ENCODE results near the gene MAP4K4.

MAP4K4 gene

DNA sequence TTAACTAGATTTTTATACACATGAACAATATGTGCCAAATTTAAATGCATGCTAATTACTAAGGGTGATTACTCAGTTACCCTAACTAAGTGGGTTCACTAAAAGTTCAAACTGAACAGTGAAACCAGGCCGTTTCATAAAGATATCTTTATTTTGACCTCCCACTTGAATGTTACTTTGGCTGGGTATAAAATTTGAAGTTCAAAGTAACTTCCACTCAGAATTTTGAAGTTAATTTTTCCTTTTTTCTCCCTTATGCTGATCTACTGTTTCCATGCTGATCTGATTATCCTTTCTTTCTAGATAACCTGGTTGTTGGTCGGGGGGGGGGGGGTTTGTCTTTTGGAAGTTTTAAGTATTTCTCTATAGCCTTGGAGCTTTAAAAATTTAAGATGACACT, 25.5 kb upstream of the MAP4K4 start:
- H3K27me3 ChIP-seq (ENCODE audit: insufficient read depth, low read length, poor library complexity) = no peaks in the 10 kb centered on the region
- H3K27ac ChIP-seq (ENCODE audit: low read length) = no peak overlapping the region
- no peaks in the 10 kb centered on the region for H3K36me3 ChIP-seq (ENCODE audit: insufficient read depth, low read length)
- ATAC-seq (ENCODE audit: insufficient read depth, low read depth) = no peak
- no peak overlapping the region for H2AFZ ChIP-seq (ENCODE audit: low read depth, low read length)
- no peaks in the 10 kb centered on the region for H3K79me2 ChIP-seq (ENCODE audit: insufficient read depth, low read length)
- H3K4me1 ChIP-seq (ENCODE audit: insufficient read depth, low read length) = no peaks in the 10 kb centered on the region
- TF ChIP-seq, protein P1, sequence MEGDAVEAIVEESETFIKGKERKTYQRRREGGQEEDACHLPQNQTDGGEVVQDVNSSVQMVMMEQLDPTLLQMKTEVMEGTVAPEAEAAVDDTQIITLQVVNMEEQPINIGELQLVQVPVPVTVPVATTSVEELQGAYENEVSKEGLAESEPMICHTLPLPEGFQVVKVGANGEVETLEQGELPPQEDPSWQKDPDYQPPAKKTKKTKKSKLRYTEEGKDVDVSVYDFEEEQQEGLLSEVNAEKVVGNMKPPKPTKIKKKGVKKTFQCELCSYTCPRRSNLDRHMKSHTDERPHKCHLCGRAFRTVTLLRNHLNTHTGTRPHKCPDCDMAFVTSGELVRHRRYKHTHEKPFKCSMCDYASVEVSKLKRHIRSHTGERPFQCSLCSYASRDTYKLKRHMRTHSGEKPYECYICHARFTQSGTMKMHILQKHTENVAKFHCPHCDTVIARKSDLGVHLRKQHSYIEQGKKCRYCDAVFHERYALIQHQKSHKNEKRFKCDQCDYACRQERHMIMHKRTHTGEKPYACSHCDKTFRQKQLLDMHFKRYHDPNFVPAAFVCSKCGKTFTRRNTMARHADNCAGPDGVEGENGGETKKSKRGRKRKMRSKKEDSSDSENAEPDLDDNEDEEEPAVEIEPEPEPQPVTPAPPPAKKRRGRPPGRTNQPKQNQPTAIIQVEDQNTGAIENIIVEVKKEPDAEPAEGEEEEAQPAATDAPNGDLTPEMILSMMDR (IDR thresholded peaks at IDR 0.05; ENCODE audit: borderline replicate concordance, extremely low read depth, low read length, poor library complexity, severe bottlenecking) = no peak
- no peak for TF ChIP-seq EZH2 (IDR thresholded peaks at IDR 0.05; ENCODE audit: borderline replicate concordance, low read depth, low read length, severe bottlenecking)
- peaks cover 11% of the 10 kb centered on the region for H3K9me3 ChIP-seq (ENCODE audit: insufficient read depth, low read length, severe bottlenecking)
- no peaks in the 10 kb centered on the region for H4K20me1 ChIP-seq (ENCODE audit: insufficient read depth, low read length)
- H3K4me2 ChIP-seq (ENCODE audit: insufficient read depth, low read length) = no peak overlapping the region
- H3K9ac ChIP-seq (ENCODE audit: low read depth, low read length) = no peak overlapping the region
- DNase-seq = no peak
- no peak overlapping the region for H3K4me3 ChIP-seq (ENCODE audit: low read depth in 1 of 2, low read length in 2 of 2)

DNA sequence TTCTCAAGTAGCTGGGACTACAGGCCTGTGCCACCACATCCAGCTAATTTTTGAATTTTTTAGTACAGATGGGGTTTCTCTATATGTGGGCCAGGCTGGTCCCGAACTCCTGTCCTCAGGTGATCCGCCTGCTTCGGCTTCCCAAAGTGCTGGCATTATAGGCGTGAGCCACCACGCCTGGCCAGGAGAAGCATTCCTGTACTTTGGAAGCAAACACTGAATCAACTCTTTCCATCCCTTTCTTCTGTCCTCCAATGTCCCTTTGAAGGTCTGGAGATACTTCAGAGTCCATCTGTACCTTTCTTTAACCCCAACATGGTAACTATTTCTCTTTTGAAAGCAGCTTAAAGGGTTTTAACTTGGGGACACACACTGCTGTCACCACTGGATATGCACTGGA, 23.6 kb upstream of the MAP4K4 start:
- no peak for ATAC-seq (ENCODE audit: insufficient read depth, low read depth)
- Histone ChIP-seq H4K20me1 (ENCODE audit: insufficient read depth, low read length) (no peaks in the 10 kb centered on the region), H3K4me3 (ENCODE audit: low read depth in 1 of 2, low read length in 2 of 2) (no peak overlapping the region), H3K9ac (ENCODE audit: low read depth, low read length) (no peak overlapping the region), H3K4me2 (ENCODE audit: insufficient read depth, low read length) (no peak overlapping the region), H3K27me3 (ENCODE audit: insufficient read depth, low read length, poor library complexity) (no peaks in the 10 kb centered on the region), H3K9me3 (ENCODE audit: insufficient read depth, low read length, severe bottlenecking) (peaks cover 11% of the 10 kb centered on the region), H3K27ac (ENCODE audit: low read length) (no peak overlapping the region), H3K36me3 (ENCODE audit: insufficient read depth, low read length) (no peaks in the 10 kb centered on the region), H3K79me2 (ENCODE audit: insufficient read depth, low read length) (no peaks in the 10 kb centered on the region), H3K4me1 (ENCODE audit: insufficient read depth, low read length) (no peaks in the 10 kb centered on the region), H2AFZ (ENCODE audit: low read depth, low read length) (no peak overlapping the region)
- DNase-seq = no peak
- TF ChIP-seq EZH2 (IDR thresholded peaks at IDR 0.05; ENCODE audit: borderline replicate concordance, low read depth, low read length, severe bottlenecking) = no peak
- TF ChIP-seq, protein P1 (IDR thresholded peaks at IDR 0.05; ENCODE audit: borderline replicate concordance, extremely low read depth, low read length, poor library complexity, severe bottlenecking) = no peak

DNA sequence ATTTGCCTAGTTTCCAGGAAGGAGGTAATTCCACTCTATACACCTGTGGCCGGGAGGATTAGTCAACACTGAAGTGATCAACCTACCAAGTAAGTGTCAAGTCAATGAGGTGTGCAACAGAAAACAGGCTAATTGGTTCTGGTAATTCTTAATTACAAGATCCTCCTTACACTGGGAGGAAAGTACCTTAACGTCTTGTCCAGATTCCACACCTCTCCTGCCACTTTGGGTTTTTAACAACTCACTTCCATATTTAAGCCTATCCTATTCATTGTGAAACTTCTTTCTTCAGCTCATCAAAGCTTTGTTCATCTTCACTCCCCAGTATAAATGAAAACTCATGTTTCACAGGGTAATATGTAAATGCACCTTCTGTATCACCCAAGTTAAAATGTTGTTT, 22.0 kb upstream of the MAP4K4 start:
- no peak overlapping the region for H3K4me3 ChIP-seq (ENCODE audit: low read depth in 1 of 2, low read length in 2 of 2)
- no peak overlapping the region for H3K9ac ChIP-seq (ENCODE audit: low read depth, low read length)
- no peak overlapping the region for H3K27ac ChIP-seq (ENCODE audit: low read length)
- H3K36me3 ChIP-seq (ENCODE audit: insufficient read depth, low read length) = no peaks in the 10 kb centered on the region
- peaks cover 11% of the 10 kb centered on the region for H3K9me3 ChIP-seq (ENCODE audit: insufficient read depth, low read length, severe bottlenecking)
- H2AFZ ChIP-seq (ENCODE audit: low read depth, low read length) = no peak overlapping the region
- TF ChIP-seq, protein P1 (IDR thresholded peaks at IDR 0.05; ENCODE audit: borderline replicate concordance, extremely low read depth, low read length, poor library complexity, severe bottlenecking) = no peak
- TF ChIP-seq EZH2 (IDR thresholded peaks at IDR 0.05; ENCODE audit: borderline replicate concordance, low read depth, low read length, severe bottlenecking) = no peak
- ATAC-seq (ENCODE audit: insufficient read depth, low read depth) = no peak
- H4K20me1 ChIP-seq (ENCODE audit: insufficient read depth, low read length) = no peaks in the 10 kb centered on the region
- no peaks in the 10 kb centered on the region for H3K79me2 ChIP-seq (ENCODE audit: insufficient read depth, low read length)
- no peak overlapping the region for H3K4me2 ChIP-seq (ENCODE audit: insufficient read depth, low read length)
- H3K4me1 ChIP-seq (ENCODE audit: insufficient read depth, low read length) = no peaks in the 10 kb centered on the region
- H3K27me3 ChIP-seq (ENCODE audit: insufficient read depth, low read length, poor library complexity) = no peaks in the 10 kb centered on the region
- DNase-seq = no peak

DNA sequence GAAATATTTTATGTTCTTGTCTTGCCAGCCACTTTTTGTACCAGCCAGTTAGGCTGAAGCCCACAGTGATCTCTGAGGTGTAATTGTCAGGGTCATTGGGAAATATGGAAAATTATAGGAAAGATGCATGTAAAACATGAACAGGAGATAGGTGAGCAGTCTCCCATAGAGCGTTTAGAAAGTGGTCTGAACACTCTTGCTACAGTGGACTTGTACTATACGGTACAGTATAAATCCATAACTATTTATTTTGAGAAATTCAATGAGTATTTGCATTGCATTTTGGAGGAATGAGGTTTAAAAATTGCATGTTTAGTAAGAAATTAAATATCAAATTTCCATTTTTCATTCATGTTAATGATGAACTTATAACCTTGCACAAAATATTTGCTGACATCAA, 20.8 kb upstream of the MAP4K4 start:
- Histone ChIP-seq H3K36me3 (ENCODE audit: insufficient read depth, low read length) (no peaks in the 10 kb centered on the region), H3K9ac (ENCODE audit: low read depth, low read length) (no peak overlapping the region), H2AFZ (ENCODE audit: low read depth, low read length) (no peak overlapping the region), H3K9me3 (ENCODE audit: insufficient read depth, low read length, severe bottlenecking) (peaks cover 9% of the 10 kb centered on the region), H3K4me3 (ENCODE audit: low read depth in 1 of 2, low read length in 2 of 2) (no peak overlapping the region), H3K27ac (ENCODE audit: low read length) (no peak overlapping the region), H4K20me1 (ENCODE audit: insufficient read depth, low read length) (no peaks in the 10 kb centered on the region), H3K4me2 (ENCODE audit: insufficient read depth, low read length) (no peak overlapping the region), H3K4me1 (ENCODE audit: insufficient read depth, low read length) (no peaks in the 10 kb centered on the region), H3K27me3 (ENCODE audit: insufficient read depth, low read length, poor library complexity) (no peaks in the 10 kb centered on the region), H3K79me2 (ENCODE audit: insufficient read depth, low read length) (no peaks in the 10 kb centered on the region)
- no peak for TF ChIP-seq EZH2 (IDR thresholded peaks at IDR 0.05; ENCODE audit: borderline replicate concordance, low read depth, low read length, severe bottlenecking)
- TF ChIP-seq, protein P1 (IDR thresholded peaks at IDR 0.05; ENCODE audit: borderline replicate concordance, extremely low read depth, low read length, poor library complexity, severe bottlenecking) = no peak
- DNase-seq = no peak
- no peak for ATAC-seq (ENCODE audit: insufficient read depth, low read depth)

All from DND-41 (cell line).